Stomach (tissue), 9 donors: ENCODE data around the gene TMEM250. TPM values are rescaled to one million over a fixed set of nuclear protein-coding genes. Genes with fewer than 3 reads are reported as not detected.
"Not testable (repeated sequence)": the region's sequence is repeated elsewhere in the genome, so short reads cannot be mapped to it uniquely, and the experiment has no call there.

Experiments used
- DNase-seq, 2 donors: peaks; one replicate each; pipeline versions ENCODE4 v3.0.0 to v3.0.0-alpha.2; 2013 to 2019
- H3K27ac ChIP-seq, 5 donors: fragments of 200-600 bp in 4 of 5; sonication (generic) in 4 of 5; one replicate each; pipeline ENCODE4 v1.5.1; 2013 to 2019; ENCODE audit warnings: mild to moderate bottlenecking in 1 of 5, moderate library complexity in 1 of 5
- H3K27me3 ChIP-seq, 3 donors: fragments of 200-600 bp; sonication (generic); one replicate each; pipeline ENCODE4 v1.5.1; 2017 to 2019; ENCODE audit warnings: mixed run types in 1 of 3
- H3K36me3 ChIP-seq, 4 donors: fragments of 200-600 bp; sonication (generic); 1 replicate in 3 of 4; 2 replicates in 1 of 4; pipeline ENCODE4 v1.5.1; 2016 to 2019
- H3K4me1 ChIP-seq, 4 donors: fragments of 200-600 bp; sonication (generic); one replicate each; pipeline ENCODE4 v1.5.1; 2016 to 2019
- H3K4me3 ChIP-seq, 4 donors: fragments of 200-600 bp; sonication (generic) in 3 of 4; one replicate each; pipeline ENCODE4 v1.5.1; 2016 to 2019; ENCODE audit warnings: mild to moderate bottlenecking in 1 of 4
- H3K9me3 ChIP-seq, 4 donors: fragments of 200-600 bp; sonication (generic); one replicate each; pipeline ENCODE4 v1.5.1; 2016 to 2019
- EP300 ChIP-seq: sonication (generic); formaldehyde crosslinking; IDR thresholded peaks from one replicate; pipeline ENCODE4 v1.6.1; 2017; ENCODE audit warnings: antibody characterized with exemption
- POLR2A ChIP-seq, 4 donors: fragments of 450-650 bp; IDR thresholded peaks; one replicate each; pipeline ENCODE4 v1.6.1; 2016; ENCODE audit warnings: antibody characterized with exemption in 4 of 4, control low read depth in 2 of 4, mild to moderate bottlenecking in 1 of 4, moderate library complexity in 1 of 4
- POLR2AphosphoS5 ChIP-seq, 3 donors: sonication (generic); formaldehyde crosslinking; IDR thresholded peaks; one replicate each; pipeline ENCODE4 v1.6.1; 2016; ENCODE audit warnings: antibody characterized with exemption in 3 of 3
- WGBS, 5 donors: extraction: QIAGEN DNeasy Blood & Tissue Kit in 3 of 5; methylation state at CpG; one replicate each; pipeline versions ENCODE4 v1.1.5 to v1.1.7; 2013 to 2018; 5-methylcytosine and 5-hydroxymethylcytosine counted together
- intact Hi-C: fragments of 100-400 bp; cut with DNase I; formaldehyde crosslinking; loops from one replicate; pipeline ENCODE4 v1.15.1; 2023; ENCODE audit warnings: low total_unique reads
- polyA plus RNA-seq, 3 donors: library from polyadenylated mRNA; stranded (reverse); fragments of 200-250 nt; gene quantifications; one replicate each; pipeline ENCODE4 v1.2.3, GENCODE V29; 2013
- total RNA-seq, 5 donors: library from RNA; depleted of rRNA; stranded (reverse); fragments of >200 nt; gene quantifications; one replicate each; pipeline versions ENCODE4 v1.1.0 to v1.2.3, GENCODE V29; 2014 to 2016
- TF ChIP-seq, protein P1 (sequence below), 7 experiments: fragments of 450-650 bp in 4 of 7; fragments of 200-600 bp in 3 of 7; sonication (generic) in 3 of 7; IDR thresholded peaks; one replicate each; pipeline ENCODE4 v1.5.1; 2016 to 2019; ENCODE audit warnings: antibody characterized with exemption in 7 of 7, control low read depth in 2 of 7, mild to moderate bottlenecking in 1 of 7
- donor health status: healthy with polysubstance abuse.
- donor health status: Bipolar disorder and iron deficiency.
- donor health status: healthy.

The TMEM250 gene
- total and polyA plus RNA-seq, 8 donors, result 15.6 to 105 (median 22.6) TPM

DNA sequence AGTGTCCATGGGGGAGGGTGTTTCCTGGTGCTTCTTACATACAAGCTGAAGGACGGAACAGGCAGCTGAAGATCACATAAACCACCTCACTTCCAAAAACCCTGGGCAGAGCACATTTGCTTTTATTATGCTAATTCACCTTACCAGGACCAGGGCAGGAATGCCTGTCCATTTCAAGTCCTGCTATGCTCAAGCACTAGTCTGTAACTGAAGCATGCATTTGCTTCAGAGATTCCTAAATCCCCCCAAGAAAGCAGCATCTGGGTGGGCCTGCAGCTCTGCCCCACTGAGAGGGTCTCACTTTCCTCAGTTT is 14.2 kb downstream of the TMEM250 start:
- no peaks in the 10 kb centered on the region for H3K9me3 ChIP-seq
- TF ChIP-seq, protein P1, sequence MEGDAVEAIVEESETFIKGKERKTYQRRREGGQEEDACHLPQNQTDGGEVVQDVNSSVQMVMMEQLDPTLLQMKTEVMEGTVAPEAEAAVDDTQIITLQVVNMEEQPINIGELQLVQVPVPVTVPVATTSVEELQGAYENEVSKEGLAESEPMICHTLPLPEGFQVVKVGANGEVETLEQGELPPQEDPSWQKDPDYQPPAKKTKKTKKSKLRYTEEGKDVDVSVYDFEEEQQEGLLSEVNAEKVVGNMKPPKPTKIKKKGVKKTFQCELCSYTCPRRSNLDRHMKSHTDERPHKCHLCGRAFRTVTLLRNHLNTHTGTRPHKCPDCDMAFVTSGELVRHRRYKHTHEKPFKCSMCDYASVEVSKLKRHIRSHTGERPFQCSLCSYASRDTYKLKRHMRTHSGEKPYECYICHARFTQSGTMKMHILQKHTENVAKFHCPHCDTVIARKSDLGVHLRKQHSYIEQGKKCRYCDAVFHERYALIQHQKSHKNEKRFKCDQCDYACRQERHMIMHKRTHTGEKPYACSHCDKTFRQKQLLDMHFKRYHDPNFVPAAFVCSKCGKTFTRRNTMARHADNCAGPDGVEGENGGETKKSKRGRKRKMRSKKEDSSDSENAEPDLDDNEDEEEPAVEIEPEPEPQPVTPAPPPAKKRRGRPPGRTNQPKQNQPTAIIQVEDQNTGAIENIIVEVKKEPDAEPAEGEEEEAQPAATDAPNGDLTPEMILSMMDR (IDR thresholded peaks at IDR 0.05), result no peak
- no peak for TF ChIP-seq POLR2AphosphoS5 (IDR thresholded peaks at IDR 0.05)
- no peak for TF ChIP-seq POLR2A (IDR thresholded peaks at IDR 0.05)
- no peak for TF ChIP-seq EP300
- H3K27ac ChIP-seq, result no peak overlapping the region
- peaks cover 42 to 68% (median 61%) of the 10 kb centered on the region in 4 donors for H3K4me1 ChIP-seq
- intact Hi-C loops, result no loop called here
- H3K36me3 ChIP-seq, result no peaks in the 10 kb centered on the region
- no peak for DNase-seq
- H3K27me3 ChIP-seq, result peaks cover 0 to 26% (median 0%) of the 10 kb centered on the region in 3 donors
- 34 to 50% (median 50%) methylated on average over 1 of the region's 1 CpG for WGBS, 5 donors
- H3K4me3 ChIP-seq, result no peak overlapping the region

DNA sequence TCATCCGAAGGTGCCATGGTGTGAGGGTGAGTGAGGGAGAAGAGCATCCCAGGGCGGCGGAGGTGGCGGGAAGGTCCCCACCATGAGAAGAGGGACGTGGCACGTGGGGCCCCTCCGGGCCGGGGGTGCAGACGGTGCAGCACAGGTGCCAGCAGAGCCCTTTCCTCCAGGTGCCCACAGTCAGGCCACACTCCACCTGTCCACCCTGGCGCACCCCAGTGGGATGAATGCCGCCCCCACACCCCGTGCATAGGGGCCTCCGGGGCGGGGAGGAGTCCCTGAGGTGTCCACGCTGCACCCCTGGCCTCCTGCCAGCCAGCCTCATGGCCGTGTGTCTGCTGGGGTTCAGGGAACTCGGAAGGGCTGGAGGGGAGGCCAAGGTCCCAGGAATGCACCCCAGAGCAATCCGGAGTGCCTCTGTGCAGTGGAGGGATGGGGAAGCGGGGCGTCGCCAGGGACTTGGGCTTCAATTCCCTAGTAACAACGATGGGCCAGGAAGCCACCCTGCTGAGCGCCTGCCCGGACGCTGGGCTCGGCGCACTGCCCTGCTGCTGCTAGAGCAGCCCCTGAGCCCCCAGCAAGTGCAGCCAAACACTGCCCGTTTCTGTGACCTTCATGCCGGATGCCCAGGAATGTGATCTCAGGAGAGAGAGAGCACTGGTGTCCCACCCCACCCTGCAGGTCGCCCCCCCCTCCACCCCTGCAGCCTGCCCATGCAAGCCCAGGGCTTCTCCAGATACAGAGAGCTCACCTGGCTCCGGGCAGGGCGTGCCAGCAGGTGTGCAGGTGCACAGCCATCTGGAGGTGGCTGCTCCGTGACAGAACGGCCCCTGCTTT is 14.8 kb downstream of the TMEM250 start:
- Histone ChIP-seq H3K4me1 (peaks cover 37 to 67% (median 55%) of the 10 kb centered on the region in 4 donors), H3K9me3 (no peaks in the 10 kb centered on the region), H3K36me3 (no peaks in the 10 kb centered on the region), H3K27me3 (peaks cover 0 to 32% (median 0%) of the 10 kb centered on the region in 3 donors), H3K4me3 (no peak overlapping the region), H3K27ac (no peak overlapping the region)
- no peak for TF ChIP-seq POLR2AphosphoS5 (IDR thresholded peaks at IDR 0.05)
- 45 to 61% (median 50%) methylated on average over 24 to 34 of the region's 34 CpGs for WGBS, 5 donors
- intact Hi-C loops, result no loop called here
- DNase-seq, result peak in 1 of 2 donors; percentile 37

DNA sequence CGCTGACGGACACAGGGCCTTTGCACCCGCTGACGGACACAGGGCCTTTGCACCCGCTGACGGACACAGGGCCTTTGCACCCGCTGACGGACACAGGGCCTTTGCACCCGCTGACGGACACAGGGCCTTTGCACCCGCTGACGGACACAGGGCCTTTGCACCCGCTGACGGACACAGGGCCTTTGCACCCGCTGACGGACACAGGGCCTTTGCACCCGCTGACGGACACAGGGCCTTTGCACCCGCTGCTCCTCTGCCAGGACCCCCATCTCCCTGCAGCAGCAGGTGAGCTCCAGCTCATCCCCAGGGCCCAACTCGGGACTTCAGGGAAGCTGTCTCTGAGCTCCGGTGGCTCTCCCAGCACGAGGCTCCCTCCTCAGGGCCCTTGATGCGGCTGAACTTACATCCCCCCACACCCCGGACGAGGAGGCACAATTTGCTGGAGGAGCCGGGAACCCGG is 17.0 kb downstream of the TMEM250 start:
- H3K4me3 ChIP-seq, intact Hi-C loops, H3K36me3 ChIP-seq, H3K9me3 ChIP-seq, H3K27ac ChIP-seq, DNase-seq: not testable (repeated sequence)
- peaks cover 0 to 39% (median 0%) of the 10 kb centered on the region in 3 donors for H3K27me3 ChIP-seq
- peaks cover 15 to 49% (median 35%) of the 10 kb centered on the region in 4 donors for H3K4me1 ChIP-seq
- 73 to 94% (median 92%) methylated on average over 3 to 13 of the region's 27 CpGs for WGBS, 5 donors

DNA sequence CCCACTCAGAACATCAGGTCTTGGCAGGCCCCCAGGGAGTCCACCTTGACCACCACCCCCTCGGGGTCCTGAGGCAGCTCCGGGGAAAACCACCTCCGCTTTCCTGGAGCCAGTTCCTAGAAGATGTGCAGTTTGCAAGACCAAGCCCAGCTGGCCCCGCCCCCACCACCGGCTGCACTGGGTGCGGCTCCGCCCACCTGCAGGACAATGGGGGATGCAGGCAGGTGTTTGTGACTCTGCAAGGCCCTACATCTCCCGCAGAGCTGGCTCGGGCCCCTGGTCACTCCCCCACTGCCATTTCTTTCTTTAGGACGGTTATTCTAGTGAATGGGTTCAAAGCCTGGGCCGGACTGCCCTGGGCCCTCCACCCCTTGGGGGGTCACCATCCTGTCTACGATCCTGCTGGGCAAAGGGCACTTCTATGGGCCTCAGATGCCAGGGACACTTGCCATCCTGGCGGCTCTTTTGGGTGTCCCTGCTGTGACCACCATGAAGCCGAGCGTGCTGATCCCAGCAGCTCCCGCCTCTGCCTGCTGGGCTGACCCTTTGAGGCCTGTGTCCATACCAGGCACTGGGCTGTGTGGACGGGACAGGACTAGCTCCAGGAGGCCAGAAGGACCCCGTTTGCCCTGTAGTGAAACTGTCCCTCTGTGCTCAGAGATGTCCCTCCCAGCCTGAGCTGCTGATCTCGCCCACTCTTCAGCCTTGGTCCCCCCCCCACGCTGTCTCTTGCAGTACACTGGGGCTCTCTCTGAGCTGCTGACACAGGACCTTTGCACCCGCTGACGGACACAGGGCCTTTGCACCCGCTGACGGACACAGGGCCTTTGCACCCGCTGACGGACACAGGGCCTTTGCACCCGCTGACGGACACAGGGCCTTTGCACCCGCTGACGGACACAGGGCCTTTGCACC is 17.7 kb downstream of the TMEM250 start:
- H3K27me3 ChIP-seq, result peaks cover 0 to 39% (median 0%) of the 10 kb centered on the region in 3 donors
- H3K4me3 ChIP-seq, result no peak overlapping the region
- TF ChIP-seq, protein P1 (IDR thresholded peaks at IDR 0.05), result no peak
- no peak for TF ChIP-seq EP300
- no peak for TF ChIP-seq POLR2AphosphoS5 (IDR thresholded peaks at IDR 0.05)
- no peak for TF ChIP-seq POLR2A (IDR thresholded peaks at IDR 0.05)
- H3K9me3 ChIP-seq, result no peaks in the 10 kb centered on the region
- no peaks in the 10 kb centered on the region for H3K36me3 ChIP-seq
- 60 to 78% (median 64%) methylated on average over 20 to 26 of the region's 30 CpGs for WGBS, 5 donors
- intact Hi-C loops, result no loop called here
- DNase-seq, result peak in 1 of 2 donors; percentile 64
- H3K27ac ChIP-seq, result no peak overlapping the region
- peaks cover 12 to 49% (median 35%) of the 10 kb centered on the region in 4 donors for H3K4me1 ChIP-seq

DNA sequence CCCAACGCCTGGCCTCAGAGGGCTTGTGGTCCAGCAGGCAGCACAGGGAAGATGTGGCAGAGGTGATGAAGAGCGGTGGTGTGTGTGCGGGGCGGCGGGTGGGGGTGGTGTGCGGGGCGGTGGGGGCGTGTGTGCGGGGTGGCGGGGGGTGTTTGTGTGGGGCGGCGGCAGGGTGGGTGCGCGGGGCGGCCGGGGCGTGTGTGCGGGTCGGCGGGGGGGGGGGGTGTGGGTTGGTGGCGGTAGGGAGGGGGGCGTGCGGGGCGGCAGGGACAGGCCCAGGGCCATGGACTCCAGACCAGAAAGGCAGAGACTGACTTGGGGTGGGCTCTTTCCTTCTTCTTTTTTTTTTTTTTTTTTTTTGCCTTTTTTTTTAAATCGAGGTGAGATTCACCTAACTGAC is 19.1 kb downstream of the TMEM250 start:
- WGBS, 5 donors, result 55 to 72% (median 66%) methylated on average over 5 to 24 of the region's 25 CpGs
- no peak for DNase-seq
- Histone ChIP-seq H3K9me3 (no peaks in the 10 kb centered on the region), H3K27me3 (peaks cover 0 to 39% (median 0%) of the 10 kb centered on the region in 3 donors), H3K27ac (no peak overlapping the region), H3K4me3 (no peak overlapping the region), H3K4me1 (peaks cover 6 to 39% (median 26%) of the 10 kb centered on the region in 4 donors), H3K36me3 (no peaks in the 10 kb centered on the region)
- no peak for TF ChIP-seq POLR2A (IDR thresholded peaks at IDR 0.05)
- no peak for TF ChIP-seq EP300
- TF ChIP-seq POLR2AphosphoS5 (IDR thresholded peaks at IDR 0.05), result no peak
- TF ChIP-seq, protein P1 (IDR thresholded peaks at IDR 0.05), result no peak
- intact Hi-C loops, result no loop called here
